Keratinocyte (primary cell): ENCODE data around the gene KDM5B. TPM values are rescaled to one million over a fixed set of nuclear protein-coding genes. Genes with fewer than 3 reads are reported as not detected.

Experiments
- DNase-seq: peaks from one replicate; pipeline ENCODE4 v3.0.0-alpha.2; 2011; ENCODE audit warnings: low read depth, missing footprints, low spot score
- FAIRE-seq: peaks from 2 replicates; lab custom pipeline; 2011; peaks lifted over from hg19 to GRCh38; lab: Jason Lieb, UNC
- H2AFZ ChIP-seq: 2 replicates; pipeline ENCODE4 v1.6.0; 2012; ENCODE audit warnings: low read length, control low read depth, inconsistent platforms; ENCODE audit not compliant: control insufficient read depth
- H3K27ac ChIP-seq: 2 replicates; pipeline ENCODE4 v1.5.1; 2011; ENCODE audit warnings: low read length; ENCODE audit not compliant: control insufficient read depth, insufficient read depth
- H3K27me3 ChIP-seq: 3 replicates; pipeline ENCODE4 v1.6.0; 2011; ENCODE audit warnings: low read length; ENCODE audit not compliant: control insufficient read depth, insufficient read depth; ENCODE audit errors: extremely low read depth
- H3K36me3 ChIP-seq, 2 experiments: 2 replicates in 1 of 2; 3 replicates in 1 of 2; pipeline ENCODE4 v1.5.1; 2011; ENCODE audit warnings: low read length in 2 of 2, mild to moderate bottlenecking in 1 of 2; ENCODE audit not compliant: control insufficient read depth in 2 of 2, insufficient read depth in 2 of 2; ENCODE audit errors: extremely low read depth in 1 of 2
- H3K4me1 ChIP-seq: 3 replicates; pipeline ENCODE4 v1.5.1; 2011; ENCODE audit warnings: low read length; ENCODE audit not compliant: control insufficient read depth, insufficient read depth; ENCODE audit errors: extremely low read depth
- H3K4me2 ChIP-seq: 3 replicates; pipeline ENCODE4 v1.6.0; 2011; ENCODE audit warnings: low read depth, low read length; ENCODE audit not compliant: control insufficient read depth, insufficient read depth; ENCODE audit errors: extremely low read depth
- H3K4me3 ChIP-seq, 3 experiments: fragments of 200-600 bp in 1 of 3; sonication (generic) in 1 of 3; 2 replicates in 2 of 3; 3 replicates in 1 of 3; pipeline ENCODE4 v1.5.1; 2011 to 2016; ENCODE audit warnings: low read length in 3 of 3, mild to moderate bottlenecking in 3 of 3, control low read depth in 2 of 3, inconsistent platforms in 1 of 3, low read depth in 1 of 3, mixed read lengths in 1 of 3, mixed run types in 1 of 3, moderate library complexity in 1 of 3; ENCODE audit not compliant: control insufficient read depth in 2 of 3, insufficient read depth in 2 of 3; ENCODE audit errors: extremely low read depth in 1 of 3
- H3K79me2 ChIP-seq: 2 replicates; pipeline ENCODE4 v1.6.0; 2012; ENCODE audit warnings: low read length; ENCODE audit not compliant: control insufficient read depth, insufficient read depth
- H3K9ac ChIP-seq: 3 replicates; pipeline ENCODE4 v1.6.0; 2011; ENCODE audit warnings: low read length; ENCODE audit not compliant: control insufficient read depth, insufficient read depth; ENCODE audit errors: extremely low read depth
- H3K9me1 ChIP-seq: 3 replicates; pipeline ENCODE4 v1.6.0; 2011; ENCODE audit warnings: low read length; ENCODE audit not compliant: control insufficient read depth, insufficient read depth; ENCODE audit errors: extremely low read depth
- H3K9me3 ChIP-seq: 2 replicates; pipeline ENCODE4 v1.5.1; 2012; ENCODE audit warnings: low read depth, low read length; ENCODE audit not compliant: control insufficient read depth
- H4K20me1 ChIP-seq: 3 replicates; pipeline ENCODE4 v1.6.0; 2011; ENCODE audit warnings: low read length; ENCODE audit not compliant: control insufficient read depth, insufficient read depth; ENCODE audit errors: extremely low read depth
- CTCF ChIP-seq, 3 experiments: IDR thresholded peaks in 1 of 3; conservative IDR thresholded peaks in 1 of 3; optimal IDR thresholded peaks in 1 of 3; 2 replicates in 2 of 3; 3 replicates in 1 of 3; pipeline versions ENCODE3 to v1.5.1; 2011; ENCODE audit warnings: low read length in 3 of 3, mild to moderate bottlenecking in 3 of 3, moderate library complexity in 2 of 3, control low read depth in 1 of 3, inconsistent platforms in 1 of 3; ENCODE audit not compliant: insufficient read depth in 2 of 3; ENCODE audit errors: extremely low read depth in 1 of 3
- EZH2 ChIP-seq: IDR thresholded peaks from one replicate; pipeline ENCODE4 v1.6.1; 2012; ENCODE audit warnings: inconsistent platforms, mild to moderate bottlenecking, low read length, moderate library complexity
- dilution Hi-C: fragments of 300-500 bp; cut with MboI; formaldehyde crosslinking; loops from one replicate; pipeline ENCODE4 v1.7.0; 2020; ENCODE audit warnings: low sequenced_read_pairs; ENCODE audit not compliant: extremely low pct_ligation_motif_present
- polyA plus RNA-seq, 5 experiments: library from polyadenylated mRNA; depleted of rRNA in 3 of 5; stranded (reverse) in 3 of 5; stranded (forward) in 1 of 5; unstranded in 1 of 5; fragments of >200 nt; gene quantifications; 1 replicate in 1 of 5; 2 replicates in 3 of 5; 3 replicates in 1 of 5; pipeline versions ENCODE4 v1.2.1 to v1.2.3, GENCODE V29; 2011 to 2012; ENCODE audit warnings: missing spikeins in 2 of 5, low read depth in 1 of 5, low replicate concordance in 1 of 5

The KDM5B gene
- polyA plus RNA-seq, 1 donor (not counting 4 experiments of a cell fraction or from before 2014, with no cell fraction given): 60.1 TPM

- H3K9me1 ChIP-seq: no peaks in the 10 kb centered on the region
- no peaks in the 10 kb centered on the region for H3K36me3 ChIP-seq
- DNase-seq: no peak
- H3K79me2 ChIP-seq: no peaks in the 10 kb centered on the region
- dilution Hi-C loops: no loop called here
- no peaks in the 10 kb centered on the region for H4K20me1 ChIP-seq
- FAIRE-seq: no peak
- H3K4me1 ChIP-seq: no peaks in the 10 kb centered on the region
- no peak overlapping the region for H3K4me3 ChIP-seq
- H3K9me3 ChIP-seq: no peaks in the 10 kb centered on the region
- peaks cover 41% of the 10 kb centered on the region for H3K27me3 ChIP-seq
- no peak overlapping the region for H3K9ac ChIP-seq
- no peak for TF ChIP-seq CTCF (optimal IDR thresholded peaks at IDR 0.05 in 1 of 3, IDR thresholded peaks at IDR 0.05 in 1 of 3, conservative IDR thresholded peaks at IDR 0.05 in 1 of 3; ENCODE audit: extremely low read depth in 1 of 3, insufficient read depth in 2 of 3, low read length in 3 of 3)
- no peak for TF ChIP-seq EZH2
- H3K27ac ChIP-seq: no peak overlapping the region
- no peak overlapping the region for H2AFZ ChIP-seq
- H3K4me2 ChIP-seq: no peak overlapping the region
These were observed 122.6 kb downstream of the KDM5B start for GRCh38 chr1:202685641-202686040.

GRCh38 chr1:202684716-202685115 is 123.5 kb downstream of the KDM5B start:
- FAIRE-seq: no peak
- no peak overlapping the region for H3K9ac ChIP-seq
- H3K27me3 ChIP-seq: peaks cover 38% of the 10 kb centered on the region

More at GRCh38 chr1:202684716-202685115, 123.5 kb downstream of the KDM5B start:
- no peak for DNase-seq
- Histone ChIP-seq H3K4me3 (no peak overlapping the region), H3K9me3 (no peaks in the 10 kb centered on the region), H3K9me1 (no peaks in the 10 kb centered on the region), H2AFZ (no peak overlapping the region), H3K4me1 (no peaks in the 10 kb centered on the region), H4K20me1 (no peaks in the 10 kb centered on the region), H3K36me3 (no peaks in the 10 kb centered on the region), H3K27ac (no peak overlapping the region), H3K4me2 (no peak overlapping the region), H3K79me2 (no peaks in the 10 kb centered on the region)
- dilution Hi-C loops: no loop called here
- TF ChIP-seq CTCF (optimal IDR thresholded peaks at IDR 0.05 in 1 of 3, IDR thresholded peaks at IDR 0.05 in 1 of 3, conservative IDR thresholded peaks at IDR 0.05 in 1 of 3; ENCODE audit: extremely low read depth in 1 of 3, insufficient read depth in 2 of 3, low read length in 3 of 3) (no peak), EZH2 (no peak)
